B cell (primary cell): ENCODE measurements around the gene RAB27A. TPM values are rescaled to one million over a fixed set of nuclear protein-coding genes. Genes with fewer than 3 reads are reported as not detected.

Source experiments
- ATAC-seq: fragments of 200-7000 bp; cut with Tn5 transposase; one replicate; pipeline ENCODE4 v1.10.0; 2021; ENCODE audit warnings: low read depth, mild to moderate bottlenecking, moderate number of reproducible peaks, moderate library complexity
- CTCF ChIA-PET: fragments of 350-600 bp; sonication (Branson Sonifier 250); formaldehyde crosslinking; loops from one replicate; lab custom pipeline; 2021; ENCODE audit warnings: antibody characterized with exemption, inconsistent platforms; lab: Charles Lee
- POLR2A ChIA-PET: fragments of 350-600 bp; sonication (Branson Sonifier 250); formaldehyde crosslinking; loops from one replicate; lab custom pipeline; 2021; ENCODE audit warnings: antibody characterized with exemption; lab: Charles Lee
- DNase-seq: peaks from one replicate; pipeline ENCODE4 v3.0.0; 2013
- H2AFZ ChIP-seq: 2 replicates; pipeline ENCODE4 v1.6.1; 2012; ENCODE audit warnings: mild to moderate bottlenecking, low read depth, low read length; ENCODE audit not compliant: insufficient read depth, poor library complexity, severe bottlenecking
- H3K27ac ChIP-seq, 2 donors: 1 replicate in 1 of 2; 2 replicates in 1 of 2; pipeline ENCODE4 v1.5.1; 2012 to 2013; ENCODE audit warnings: low read length in 2 of 2, mild to moderate bottlenecking in 2 of 2, moderate library complexity in 1 of 2
- H3K27me3 ChIP-seq, 4 experiments: fragments of 200-600 bp in 1 of 4; sonication (generic) in 1 of 4; replicated peaks in 1 of 4; 1 replicate in 2 of 4; 2 replicates in 2 of 4; pipeline versions ENCODE4 v1.6.1 to v1.7.0; 2013 to 2016; ENCODE audit warnings: low read length in 3 of 4, mild to moderate bottlenecking in 2 of 4, mixed read lengths in 1 of 4, moderate library complexity in 1 of 4; ENCODE audit not compliant: insufficient read depth in 4 of 4, control insufficient read depth in 3 of 4; ENCODE audit errors: control extremely low read depth in 1 of 4
- H3K36me3 ChIP-seq, 2 experiments: replicated peaks in 1 of 2; 1 replicate in 1 of 2; 2 replicates in 1 of 2; pipeline versions ENCODE4 v1.6.1 to v1.7.1; 2013; ENCODE audit warnings: low read length in 1 of 2; ENCODE audit not compliant: insufficient read depth in 2 of 2, control insufficient read depth in 1 of 2; ENCODE audit errors: control extremely low read depth in 1 of 2, extremely low read depth in 1 of 2
- H3K4me1 ChIP-seq, 2 donors: fragments of 200-600 bp in 1 of 2; sonication (generic) in 1 of 2; 1 replicate in 1 of 2; 2 replicates in 1 of 2; pipeline versions ENCODE4 v1.5.1 to v1.6.1; 2013 to 2017; ENCODE audit warnings: low read length in 2 of 2; ENCODE audit not compliant: control insufficient read depth in 2 of 2, insufficient read depth in 2 of 2
- H3K4me2 ChIP-seq: replicated peaks from 2 replicates; pipeline ENCODE3; 2012; ENCODE audit warnings: mild to moderate bottlenecking, low read depth, low read length; ENCODE audit not compliant: poor library complexity, severe bottlenecking
- H3K4me3 ChIP-seq, 5 experiments: fragments of 200-600 bp in 1 of 5; sonication (generic) in 1 of 5; 1 replicate in 3 of 5; 2 replicates in 2 of 5; pipeline versions ENCODE4 v1.5.1 to v1.7.0; 2011 to 2016; ENCODE audit warnings: low read length in 4 of 5, mild to moderate bottlenecking in 4 of 5, low read depth in 2 of 5, control low read depth in 1 of 5, moderate library complexity in 1 of 5; ENCODE audit not compliant: insufficient read depth in 1 of 5; ENCODE audit errors: control extremely low read depth in 1 of 5, extremely low read depth in 1 of 5
- H3K79me2 ChIP-seq: fragments of 200-600 bp; sonication (generic); one replicate; pipeline ENCODE4 v1.6.0; 2016; ENCODE audit warnings: low read length; ENCODE audit not compliant: control insufficient read depth, insufficient read depth
- H3K9ac ChIP-seq: fragments of 200-600 bp; sonication (generic); 2 replicates; pipeline ENCODE4 v1.6.1; 2017; ENCODE audit warnings: mild to moderate bottlenecking, low read length, moderate library complexity
- H3K9me3 ChIP-seq, 3 donors: one replicate each; pipeline versions ENCODE4 v1.6.1 to v1.7.1; 2013; ENCODE audit warnings: low read length in 2 of 3; ENCODE audit not compliant: control insufficient read depth in 2 of 3, insufficient read depth in 1 of 3; ENCODE audit errors: control extremely low read depth in 1 of 3
- H4K20me1 ChIP-seq: 2 replicates; pipeline ENCODE4 v1.6.0; 2012; ENCODE audit warnings: mild to moderate bottlenecking, low read length; ENCODE audit not compliant: insufficient read depth, control insufficient read depth, poor library complexity, severe bottlenecking
- H3K27ac Mint-ChIP-seq: one replicate; pipeline ENCODE4 v1.8.0; 2021; ENCODE audit warnings: mixed read lengths
- H3K27me3 Mint-ChIP-seq: one replicate; pipeline ENCODE4 v1.8.0; 2021; ENCODE audit warnings: mixed read lengths
- H3K4me1 Mint-ChIP-seq: one replicate; pipeline ENCODE4 v1.8.0; 2021; ENCODE audit warnings: mixed read lengths
- H3K4me3 Mint-ChIP-seq: one replicate; pipeline ENCODE4 v1.8.0; 2021; ENCODE audit warnings: mixed read lengths
- H3K9me3 Mint-ChIP-seq: one replicate; pipeline ENCODE4 v1.8.0; 2022; ENCODE audit warnings: mixed read lengths; ENCODE audit not compliant: insufficient read depth
- CTCF ChIP-seq: fragments of 200-600 bp; IDR thresholded peaks from one replicate; pipeline ENCODE4 v1.8.0; 2022; ENCODE audit warnings: antibody characterized with exemption, mild to moderate bottlenecking
- EZH2 ChIP-seq: IDR thresholded peaks from 2 replicates; pipeline ENCODE4 v1.6.1; 2012; ENCODE audit warnings: borderline replicate concordance, low read depth, mild to moderate bottlenecking, moderate library complexity, low read length; ENCODE audit not compliant: insufficient read depth, poor library complexity, severe bottlenecking
- WGBS: methylation state at CpG from one replicate; pipeline ENCODE4 v1.1.5; 2013; ENCODE audit warnings: missing lambda C conversion rate; ENCODE audit not compliant: insufficient coverage; 5-methylcytosine and 5-hydroxymethylcytosine counted together
- intact Hi-C: fragments of 100-400 bp; cut with micrococcal nuclease; formaldehyde crosslinking; loops from one replicate; pipeline ENCODE4 v1.10.0; 2022
- polyA plus RNA-seq: library from polyadenylated mRNA; depleted of rRNA; stranded (reverse); fragments of >200 nt; gene quantifications from 2 replicates; pipeline ENCODE4 v1.2.3, GENCODE V29; 2012
- total RNA-seq, 2 donors: library from RNA; stranded (reverse); fragments of 120-200 nt in 1 of 2; gene quantifications; 1 replicate in 1 of 2; 2 replicates in 1 of 2; pipeline versions ENCODE4 v1.2.3 to v1.2.4, GENCODE V29; 2013 to 2022

RAB27A gene
- total and polyA plus RNA-seq, 2 donors (not counting 1 experiment from before 2014, with no cell fraction given): 7.2 to 19.0 TPM

- intact Hi-C loops: no loop called here
- H3K4me3 ChIP-seq: no peak overlapping the region
- ChIA-PET POLR2A (no interaction called here), CTCF (no interaction called here)
- DNase-seq (no peak), ATAC-seq (no peak)
- no peaks in the 10 kb centered on the region for H3K4me1 ChIP-seq
- no peaks in the 10 kb centered on the region for H4K20me1 ChIP-seq
- TF ChIP-seq CTCF: no peak
- no peak for TF ChIP-seq EZH2
- no peaks in the 10 kb centered on the region for H3K9me3 ChIP-seq
- H3K9me3 Mint-ChIP-seq: no peaks in the 10 kb centered on the region
- no peak overlapping the region for H3K27ac ChIP-seq
- H3K4me2 ChIP-seq: no peak overlapping the region
- H3K27me3 Mint-ChIP-seq: no peaks in the 10 kb centered on the region
- peaks cover 10% of the 10 kb centered on the region for H3K4me1 Mint-ChIP-seq
- 100% methylated on average over 1 of the region's 5 CpGs for WGBS
- H3K27ac Mint-ChIP-seq: no peak overlapping the region
- no peak overlapping the region for H3K9ac ChIP-seq
- H2AFZ ChIP-seq: no peak overlapping the region
- no peaks in the 10 kb centered on the region for H3K36me3 ChIP-seq
- H3K27me3 ChIP-seq: no peaks in the 10 kb centered on the region
- H3K4me3 Mint-ChIP-seq: no peak overlapping the region
- H3K79me2 ChIP-seq: peaks cover 12% of the 10 kb centered on the region
Measured at GRCh38 chr15:55239440-55240124, 50.0 kb downstream of the RAB27A start.

DNA sequence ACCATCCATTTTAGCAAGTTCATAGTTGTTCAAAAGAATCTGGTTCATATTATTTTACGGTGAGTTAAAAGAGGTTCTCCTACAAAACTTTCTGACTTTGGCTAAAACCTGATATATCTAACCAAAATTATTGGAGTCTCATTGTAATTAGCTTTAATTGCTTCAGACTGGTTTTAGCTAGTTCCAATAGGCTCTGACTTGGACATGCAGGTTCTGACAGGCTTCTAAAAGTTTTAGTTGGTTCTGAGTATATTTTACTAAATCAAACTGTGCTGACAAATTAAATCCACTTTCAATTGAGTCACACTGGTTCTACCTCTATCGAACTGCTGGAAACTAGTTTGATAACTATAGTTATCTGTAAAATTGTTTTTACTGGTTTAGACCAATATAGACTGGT is 50.7 kb downstream of the RAB27A start:
- H3K4me1 Mint-ChIP-seq: peaks cover 10% of the 10 kb centered on the region
- Histone ChIP-seq H3K9ac (no peak overlapping the region), H3K36me3 (peaks cover 0 to 4% of the 10 kb centered on the region in 2 experiments), H2AFZ (no peak overlapping the region), H3K4me1 (no peaks in the 10 kb centered on the region), H3K4me3 (no peak overlapping the region), H3K79me2 (peaks cover 7% of the 10 kb centered on the region), H3K9me3 (no peaks in the 10 kb centered on the region), H3K4me2 (no peak overlapping the region), H3K27me3 (no peaks in the 10 kb centered on the region), H4K20me1 (no peaks in the 10 kb centered on the region), H3K27ac (no peak overlapping the region)
- WGBS: no CpG with 5 or more reads among the region's 2 CpGs
- POLR2A ChIA-PET: no interaction called here
- no peak overlapping the region for H3K4me3 Mint-ChIP-seq
- intact Hi-C loops: no loop called here
- ATAC-seq (no peak), DNase-seq (no peak)
- no peaks in the 10 kb centered on the region for H3K27me3 Mint-ChIP-seq
- TF ChIP-seq CTCF: no peak
- TF ChIP-seq EZH2: no peak
- no peak overlapping the region for H3K27ac Mint-ChIP-seq
- CTCF ChIA-PET: no interaction called here
- no peaks in the 10 kb centered on the region for H3K9me3 Mint-ChIP-seq
